ENCODE measurements around the gene CNTN6.
A peak's percentile ranks its signal among the peaks of the same experiment; 100 is the strongest.

Gene CNTN6

DNA sequence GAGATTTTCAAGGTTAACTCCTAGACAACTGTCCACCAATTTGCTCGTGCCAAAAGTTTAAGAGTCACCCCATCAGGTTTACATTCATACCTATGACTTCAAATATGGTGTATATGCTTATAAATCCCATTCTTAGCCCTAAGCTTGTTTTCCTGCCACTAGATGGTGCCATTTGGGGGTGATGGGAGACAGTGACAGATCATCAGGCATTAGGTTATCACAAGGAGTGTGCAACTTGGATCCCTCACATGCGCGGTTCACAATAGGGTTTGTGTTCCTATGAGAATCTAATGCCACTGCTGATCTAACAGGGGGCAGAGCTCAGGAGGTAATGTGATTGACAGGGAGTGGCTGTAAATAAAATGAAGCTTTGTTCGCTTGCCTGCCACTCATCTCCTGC is 182.7 kb downstream of the CNTN6 start:
- Histone ChIP-seq H3K9me3 (ENCODE audit: insufficient read depth, low read depth, low read length) (no peaks in the 10 kb centered on the region), H3K4me3 (ENCODE audit: low read length, poor library complexity, severe bottlenecking) (no peak overlapping the region), H3F3A (ENCODE audit: low read depth) (no peaks in the 10 kb centered on the region), H3K4me1 (ENCODE audit: insufficient read depth, low read length, poor library complexity, severe bottlenecking) (no peaks in the 10 kb centered on the region), H3K79me2 (ENCODE audit: insufficient read depth, low read length) (no peaks in the 10 kb centered on the region), H3K9me2 (replicated peaks; ENCODE audit: low read depth, low read length) (no peaks in the 10 kb centered on the region), H3K36me3 (ENCODE audit: insufficient read depth, low read length) (no peaks in the 10 kb centered on the region), H3K4me2 (ENCODE audit: low read depth, low read length, poor library complexity, severe bottlenecking) (no peak overlapping the region), H3K27me3 (ENCODE audit: insufficient read depth, low read length, poor library complexity, severe bottlenecking) (no peaks in the 10 kb centered on the region), H4K20me1 (ENCODE audit: insufficient read depth, low read length, poor library complexity, severe bottlenecking) (no peaks in the 10 kb centered on the region), H3K9ac (ENCODE audit: low read depth, low read length, poor library complexity, severe bottlenecking) (no peak overlapping the region), H2AFZ (ENCODE audit: low read length) (no peak overlapping the region)
- TF ChIP-seq EZH2phosphoT487 (IDR thresholded peaks at IDR 0.05; ENCODE audit: borderline replicate concordance) = no peak
- TF ChIP-seq, protein P1, sequence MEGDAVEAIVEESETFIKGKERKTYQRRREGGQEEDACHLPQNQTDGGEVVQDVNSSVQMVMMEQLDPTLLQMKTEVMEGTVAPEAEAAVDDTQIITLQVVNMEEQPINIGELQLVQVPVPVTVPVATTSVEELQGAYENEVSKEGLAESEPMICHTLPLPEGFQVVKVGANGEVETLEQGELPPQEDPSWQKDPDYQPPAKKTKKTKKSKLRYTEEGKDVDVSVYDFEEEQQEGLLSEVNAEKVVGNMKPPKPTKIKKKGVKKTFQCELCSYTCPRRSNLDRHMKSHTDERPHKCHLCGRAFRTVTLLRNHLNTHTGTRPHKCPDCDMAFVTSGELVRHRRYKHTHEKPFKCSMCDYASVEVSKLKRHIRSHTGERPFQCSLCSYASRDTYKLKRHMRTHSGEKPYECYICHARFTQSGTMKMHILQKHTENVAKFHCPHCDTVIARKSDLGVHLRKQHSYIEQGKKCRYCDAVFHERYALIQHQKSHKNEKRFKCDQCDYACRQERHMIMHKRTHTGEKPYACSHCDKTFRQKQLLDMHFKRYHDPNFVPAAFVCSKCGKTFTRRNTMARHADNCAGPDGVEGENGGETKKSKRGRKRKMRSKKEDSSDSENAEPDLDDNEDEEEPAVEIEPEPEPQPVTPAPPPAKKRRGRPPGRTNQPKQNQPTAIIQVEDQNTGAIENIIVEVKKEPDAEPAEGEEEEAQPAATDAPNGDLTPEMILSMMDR (conservative IDR thresholded peaks at IDR 0.05; ENCODE audit: low read length) = peak; percentile 49

DNA sequence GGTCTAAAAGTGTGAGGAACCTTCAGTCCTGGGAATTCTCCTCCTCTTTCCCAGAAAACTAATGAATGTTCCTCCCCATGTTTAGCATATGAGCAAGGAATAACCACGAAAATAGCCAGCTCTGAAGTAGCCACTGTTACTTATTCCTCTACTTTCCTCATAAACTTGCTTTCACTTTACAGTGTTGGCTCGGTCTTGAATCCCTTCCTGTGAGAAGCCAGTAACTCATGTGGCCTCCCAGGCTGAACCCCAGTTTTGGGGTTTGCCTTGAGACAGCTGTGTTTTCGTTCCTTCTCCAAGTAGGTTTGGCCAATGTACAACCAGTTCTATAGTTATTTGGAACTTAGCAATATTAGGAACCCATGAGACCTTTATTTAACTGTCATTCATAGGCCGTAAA is 195.0 kb downstream of the CNTN6 start:
- no peaks in the 10 kb centered on the region for H4K20me1 ChIP-seq (ENCODE audit: insufficient read depth, low read length, poor library complexity, severe bottlenecking)
- no peak overlapping the region for H3K4me3 ChIP-seq (ENCODE audit: low read length, poor library complexity, severe bottlenecking)
- no peaks in the 10 kb centered on the region for H3K79me2 ChIP-seq (ENCODE audit: insufficient read depth, low read length)
- no peaks in the 10 kb centered on the region for H3K4me1 ChIP-seq (ENCODE audit: insufficient read depth, low read length, poor library complexity, severe bottlenecking)
- H3K36me3 ChIP-seq (ENCODE audit: insufficient read depth, low read length) = no peaks in the 10 kb centered on the region
- peaks cover 3% of the 10 kb centered on the region; the same call in 1 of the 2 replicates for H3K9me3 ChIP-seq (ENCODE audit: insufficient read depth, low read depth, low read length)
- H3F3A ChIP-seq (ENCODE audit: low read depth) = no peaks in the 10 kb centered on the region
- H3K9me2 ChIP-seq (replicated peaks; ENCODE audit: low read depth, low read length) = no peaks in the 10 kb centered on the region
- no peak for TF ChIP-seq EZH2phosphoT487 (IDR thresholded peaks at IDR 0.05; ENCODE audit: borderline replicate concordance)
- TF ChIP-seq, protein P1 (conservative IDR thresholded peaks at IDR 0.05; ENCODE audit: low read length) = no peak
- no peak overlapping the region for H2AFZ ChIP-seq (ENCODE audit: low read length)
- H3K27me3 ChIP-seq (ENCODE audit: insufficient read depth, low read length, poor library complexity, severe bottlenecking) = no peaks in the 10 kb centered on the region
- no peak overlapping the region for H3K9ac ChIP-seq (ENCODE audit: low read depth, low read length, poor library complexity, severe bottlenecking)
- H3K4me2 ChIP-seq (ENCODE audit: low read depth, low read length, poor library complexity, severe bottlenecking) = no peak overlapping the region

DNA sequence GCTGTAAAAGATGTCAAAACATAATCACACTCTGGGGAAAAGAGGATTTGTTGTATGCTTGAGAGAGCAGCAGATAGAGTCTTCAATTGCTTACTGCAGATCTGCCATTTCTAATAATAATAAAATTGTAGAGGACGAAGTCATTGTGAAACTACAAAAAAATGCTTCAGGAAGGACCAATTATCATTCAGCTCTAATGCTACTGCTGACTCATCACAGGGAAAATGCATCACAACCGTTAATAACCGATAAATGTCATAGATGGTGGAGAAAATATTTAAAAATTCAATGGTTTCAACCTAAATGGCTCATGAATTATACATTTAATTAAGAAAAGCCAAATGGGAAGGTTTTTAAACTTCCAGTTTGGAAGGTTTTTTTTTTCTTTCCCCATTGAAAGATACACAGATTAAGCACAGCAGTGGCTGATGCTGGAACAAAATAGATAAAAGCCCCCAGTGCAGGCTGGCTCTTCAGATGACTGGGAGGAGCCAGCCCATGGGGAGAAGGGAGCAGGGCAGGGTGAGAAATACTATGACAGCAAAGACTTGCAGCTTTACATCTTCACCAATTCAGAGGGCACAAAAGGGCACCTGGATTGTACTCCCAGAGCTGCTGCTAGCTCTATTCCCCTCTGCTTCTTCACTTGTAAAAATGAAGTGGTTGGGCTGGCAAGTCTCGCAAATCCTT is 196.1 kb downstream of the CNTN6 start:
- Histone ChIP-seq H3K9ac (ENCODE audit: low read depth, low read length, poor library complexity, severe bottlenecking) (no peak overlapping the region), H3F3A (ENCODE audit: low read depth) (no peaks in the 10 kb centered on the region), H3K36me3 (ENCODE audit: insufficient read depth, low read length) (no peaks in the 10 kb centered on the region), H3K4me2 (ENCODE audit: low read depth, low read length, poor library complexity, severe bottlenecking) (no peak overlapping the region), H3K4me3 (ENCODE audit: low read length, poor library complexity, severe bottlenecking) (no peak overlapping the region), H2AFZ (ENCODE audit: low read length) (no peak overlapping the region), H3K9me3 (ENCODE audit: insufficient read depth, low read depth, low read length) (peaks cover 3% of the 10 kb centered on the region; the same call in 1 of the 2 replicates), H4K20me1 (ENCODE audit: insufficient read depth, low read length, poor library complexity, severe bottlenecking) (no peaks in the 10 kb centered on the region), H3K4me1 (ENCODE audit: insufficient read depth, low read length, poor library complexity, severe bottlenecking) (no peaks in the 10 kb centered on the region), H3K27me3 (ENCODE audit: insufficient read depth, low read length, poor library complexity, severe bottlenecking) (no peaks in the 10 kb centered on the region), H3K79me2 (ENCODE audit: insufficient read depth, low read length) (no peaks in the 10 kb centered on the region), H3K9me2 (replicated peaks; ENCODE audit: low read depth, low read length) (no peaks in the 10 kb centered on the region)
- TF ChIP-seq, protein P1 (conservative IDR thresholded peaks at IDR 0.05; ENCODE audit: low read length) = no peak
- no peak for TF ChIP-seq EZH2phosphoT487 (IDR thresholded peaks at IDR 0.05; ENCODE audit: borderline replicate concordance)
